Mesendoderm (in vitro differentiated cells): ENCODE data around the gene GAS6.

Source experiments
- DNase-seq: peaks from one replicate; pipeline ENCODE4 v3.0.0; 2013
- H2AK5ac ChIP-seq: 2 replicates; pipeline ENCODE4 v1.6.1; 2013; ENCODE audit warnings: low read length, inconsistent platforms
- H2BK120ac ChIP-seq: 2 replicates; pipeline ENCODE4 v1.6.1; 2013; ENCODE audit warnings: low read depth, mild to moderate bottlenecking, low read length, moderate library complexity, mixed read lengths
- H2BK15ac ChIP-seq: replicated peaks from 2 replicates; pipeline ENCODE4 v1.6.1; 2013; ENCODE audit warnings: low read depth, mild to moderate bottlenecking, moderate library complexity
- H2BK5ac ChIP-seq: 2 replicates; pipeline ENCODE4 v1.6.1; 2013; ENCODE audit warnings: low read length, inconsistent platforms
- H3K18ac ChIP-seq: 2 replicates; pipeline ENCODE4 v1.6.1; 2013; ENCODE audit warnings: mild to moderate bottlenecking, low read length, mixed read lengths
- H3K23ac ChIP-seq: one replicate; pipeline ENCODE4 v1.6.1; 2013; ENCODE audit warnings: low read length
- H3K27ac ChIP-seq: 2 replicates; pipeline ENCODE4 v1.5.1; 2013; ENCODE audit warnings: low read depth, mild to moderate bottlenecking, inconsistent platforms, low read length, moderate library complexity
- H3K27me3 ChIP-seq: 2 replicates; pipeline ENCODE4 v1.6.1; 2013; ENCODE audit warnings: low read length, control low read depth, mild to moderate bottlenecking, inconsistent platforms; ENCODE audit not compliant: insufficient read depth, poor library complexity
- H3K36me3 ChIP-seq: 2 replicates; pipeline ENCODE4 v1.6.1; 2013; ENCODE audit warnings: low read length, inconsistent platforms; ENCODE audit not compliant: control insufficient read depth, insufficient read depth
- H3K4ac ChIP-seq: one replicate; pipeline ENCODE4 v1.6.1; 2013; ENCODE audit warnings: low read depth, mild to moderate bottlenecking, low read length, moderate library complexity
- H3K4me1 ChIP-seq: 2 replicates; pipeline ENCODE4 v1.6.1; 2013; ENCODE audit warnings: low read depth, low read length, inconsistent platforms; ENCODE audit not compliant: control insufficient read depth
- H3K4me2 ChIP-seq: 2 replicates; pipeline ENCODE4 v1.6.1; 2013; ENCODE audit warnings: low read length
- H3K4me3 ChIP-seq: 2 replicates; pipeline ENCODE4 v1.5.1; 2013; ENCODE audit warnings: mild to moderate bottlenecking, low read length
- H3K56ac ChIP-seq: one replicate; pipeline ENCODE4 v1.6.1; 2013; ENCODE audit warnings: low read length
- H3K79me1 ChIP-seq: 2 replicates; pipeline ENCODE4 v1.6.1; 2013; ENCODE audit warnings: low read length, inconsistent platforms
- H3K79me2 ChIP-seq: 2 replicates; pipeline ENCODE4 v1.6.1; 2013; ENCODE audit warnings: mild to moderate bottlenecking, low read length; ENCODE audit not compliant: control insufficient read depth, insufficient read depth
- H3K9ac ChIP-seq: 2 replicates; pipeline ENCODE4 v1.6.1; 2013; ENCODE audit warnings: low read length, inconsistent platforms
- H4K5ac ChIP-seq: one replicate; pipeline ENCODE4 v1.6.1; 2013; ENCODE audit warnings: low read length
- H4K8ac ChIP-seq: one replicate; pipeline ENCODE4 v1.6.1; 2013; ENCODE audit warnings: low read depth, mild to moderate bottlenecking, control low read depth, low read length, moderate library complexity
- WGBS: extraction: QIAGEN DNeasy Blood & Tissue Kit; methylation state at CpG from one replicate; pipeline ENCODE4 v1.1.7; 2013; ENCODE audit warnings: low lambda C conversion rate, missing lambda C conversion rate; ENCODE audit not compliant: insufficient coverage; ENCODE audit errors: extremely low coverage; 5-methylcytosine and 5-hydroxymethylcytosine counted together

Gene GAS6

GRCh38 chr13:113849981-113850721 is 13.7 kb downstream of the GAS6 start:
- no peaks in the 10 kb centered on the region for H3K4me1 ChIP-seq
- no peaks in the 10 kb centered on the region for H3K27me3 ChIP-seq
- H3K23ac ChIP-seq, result no peak overlapping the region
- H3K27ac ChIP-seq, result no peak overlapping the region
- H2AK5ac ChIP-seq, result no peak overlapping the region
- H3K79me2 ChIP-seq, result no peaks in the 10 kb centered on the region
- H3K36me3 ChIP-seq, result no peaks in the 10 kb centered on the region
- no peak overlapping the region for H3K56ac ChIP-seq
- no peak overlapping the region for H4K5ac ChIP-seq
- H3K18ac ChIP-seq, result no peak overlapping the region
- H2BK5ac ChIP-seq, result no peak overlapping the region
- no peak overlapping the region for H3K4me3 ChIP-seq
- no peak overlapping the region for H3K4me2 ChIP-seq
- no peak overlapping the region for H2BK120ac ChIP-seq
- H2BK15ac ChIP-seq, result no peak overlapping the region
- no peak overlapping the region for H4K8ac ChIP-seq
- no peaks in the 10 kb centered on the region for H3K79me1 ChIP-seq
- WGBS, result no CpG with 5 or more reads among the region's 8 CpGs
- H3K4ac ChIP-seq, result no peak overlapping the region
- DNase-seq, result no peak
- no peak overlapping the region for H3K9ac ChIP-seq

GRCh38 chr13:113849546-113849945 is 14.3 kb downstream of the GAS6 start:
- no peak overlapping the region for H3K23ac ChIP-seq
- no peak overlapping the region for H2BK120ac ChIP-seq
- no peaks in the 10 kb centered on the region for H3K36me3 ChIP-seq
- no peak overlapping the region for H3K4me2 ChIP-seq
- no peak overlapping the region for H2BK15ac ChIP-seq
- no peaks in the 10 kb centered on the region for H3K27me3 ChIP-seq
- H3K56ac ChIP-seq, result no peak overlapping the region
- H3K79me2 ChIP-seq, result no peaks in the 10 kb centered on the region
- no peak overlapping the region for H3K18ac ChIP-seq
- H2AK5ac ChIP-seq, result no peak overlapping the region
- H4K5ac ChIP-seq, result no peak overlapping the region
- H3K4me1 ChIP-seq, result no peaks in the 10 kb centered on the region
- H2BK5ac ChIP-seq, result no peak overlapping the region
- no peak overlapping the region for H4K8ac ChIP-seq
- H3K27ac ChIP-seq, result no peak overlapping the region
- no peak for DNase-seq
- H3K4me3 ChIP-seq, result no peak overlapping the region
- H3K79me1 ChIP-seq, result no peaks in the 10 kb centered on the region
- H3K4ac ChIP-seq, result no peak overlapping the region
- H3K9ac ChIP-seq, result no peak overlapping the region
- no CpG with 5 or more reads among the region's 3 CpGs for WGBS

GRCh38 chr13:113848431-113849260 is 15.2 kb downstream of the GAS6 start:
- H3K23ac ChIP-seq, result peak overlapping the region; percentile 50
- H4K8ac ChIP-seq, result no peak overlapping the region

GRCh38 chr13:113848020-113848419 is 15.9 kb downstream of the GAS6 start:
- H4K5ac ChIP-seq, result no peak overlapping the region
- H3K9ac ChIP-seq, result no peak overlapping the region
- H3K56ac ChIP-seq, result no peak overlapping the region
- no peak overlapping the region for H3K18ac ChIP-seq
- H2BK120ac ChIP-seq, result no peak overlapping the region
- H3K4me3 ChIP-seq, result no peak overlapping the region
- DNase-seq, result no peak
- no peaks in the 10 kb centered on the region for H3K79me1 ChIP-seq
- no peaks in the 10 kb centered on the region for H3K27me3 ChIP-seq
- H2BK15ac ChIP-seq, result no peak overlapping the region
- no peak overlapping the region for H3K4ac ChIP-seq
- H4K8ac ChIP-seq, result no peak overlapping the region
- H3K36me3 ChIP-seq, result no peaks in the 10 kb centered on the region
- peak overlapping the region; percentile 50 for H3K23ac ChIP-seq
- H3K4me1 ChIP-seq, result no peaks in the 10 kb centered on the region
- no peak overlapping the region for H3K27ac ChIP-seq
- no peaks in the 10 kb centered on the region for H3K79me2 ChIP-seq
- H3K4me2 ChIP-seq, result no peak overlapping the region
- no peak overlapping the region for H2AK5ac ChIP-seq
- no peak overlapping the region for H2BK5ac ChIP-seq
- WGBS, result no CpG with 5 or more reads among the region's 8 CpGs

More at GRCh38 chr13:113848431-113849260, 15.2 kb downstream of the GAS6 start:
- H3K56ac ChIP-seq, result peak overlapping the region; percentile 12
- H3K4ac ChIP-seq, result no peak overlapping the region
- no peak overlapping the region for H2BK15ac ChIP-seq
- H3K9ac ChIP-seq, result no peak overlapping the region
- H3K27ac ChIP-seq, result no peak overlapping the region
- H3K36me3 ChIP-seq, result no peaks in the 10 kb centered on the region
- H3K18ac ChIP-seq, result no peak overlapping the region
- no peaks in the 10 kb centered on the region for H3K4me1 ChIP-seq
- peak; percentile 28 for DNase-seq
- H3K79me2 ChIP-seq, result no peaks in the 10 kb centered on the region
- no peak overlapping the region for H2AK5ac ChIP-seq
- H2BK5ac ChIP-seq, result no peak overlapping the region
- H4K5ac ChIP-seq, result no peak overlapping the region
- H3K27me3 ChIP-seq, result no peaks in the 10 kb centered on the region
- no peak overlapping the region for H3K4me3 ChIP-seq
- WGBS, result no CpG with 5 or more reads among the region's 18 CpGs
- H2BK120ac ChIP-seq, result no peak overlapping the region
- H3K79me1 ChIP-seq, result no peaks in the 10 kb centered on the region
- H3K4me2 ChIP-seq, result no peak overlapping the region

- Histone ChIP-seq H3K36me3 (no peaks in the 10 kb centered on the region), H3K18ac (no peak overlapping the region), H3K4ac (no peak overlapping the region), H2BK120ac (no peak overlapping the region), H3K23ac (no peak overlapping the region), H4K5ac (no peak overlapping the region), H3K4me3 (no peak overlapping the region), H3K4me1 (no peaks in the 10 kb centered on the region), H3K56ac (no peak overlapping the region), H3K79me2 (no peaks in the 10 kb centered on the region), H3K27ac (no peak overlapping the region), H2BK15ac (no peak overlapping the region), H2BK5ac (no peak overlapping the region), H3K4me2 (no peak overlapping the region), H3K79me1 (no peaks in the 10 kb centered on the region), H4K8ac (no peak overlapping the region), H3K27me3 (no peaks in the 10 kb centered on the region), H2AK5ac (no peak overlapping the region), H3K9ac (no peak overlapping the region)
- WGBS, result no CpG with 5 or more reads among the region's 28 CpGs
- no peak for DNase-seq
These were observed 17.1 kb downstream of the GAS6 start for GRCh38 chr13:113846636-113847318.
